ENCODE measurements around the gene AFP. TPM values are rescaled to one million over a fixed set of nuclear protein-coding genes. Genes with fewer than 3 reads are reported as not detected.
A peak's percentile ranks its signal among the peaks of the same experiment; 100 is the strongest.

AFP gene
- total RNA-seq, 1 experiment from 2014 or later = 4.9 TPM

DNA sequence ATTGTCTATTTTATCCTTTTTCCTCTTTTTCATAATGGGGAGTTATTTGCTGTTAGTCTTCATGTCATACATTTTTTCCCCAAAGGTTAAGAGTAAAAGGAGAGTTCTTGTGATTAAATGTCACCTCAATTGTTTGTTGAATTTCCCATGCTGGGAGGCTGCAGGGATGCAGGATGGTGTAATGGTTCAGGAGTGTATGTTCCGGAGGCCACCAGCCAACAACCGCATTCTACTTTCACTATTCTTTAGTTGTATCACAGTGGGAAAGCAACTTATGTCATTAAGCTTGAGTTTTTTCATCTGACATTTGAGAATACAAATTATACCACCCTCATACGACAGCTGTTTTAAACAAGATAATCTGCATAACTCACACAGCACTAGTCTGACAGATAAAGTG lies 15.4 kb downstream of the AFP start:
- peak; percentile 38 for DNase-seq
- Histone ChIP-seq H2BK5ac (ENCODE audit: insufficient read length, low read length) (no peak overlapping the region), H3K23ac (ENCODE audit: insufficient read length, low read depth, low read length) (no peak overlapping the region), H3K79me1 (ENCODE audit: insufficient read depth, low read depth, low read length, poor library complexity, severe bottlenecking) (no peaks in the 10 kb centered on the region), H4K91ac (ENCODE audit: insufficient read length, low read depth, low read length) (no peak overlapping the region), H3K4me1 (ENCODE audit: insufficient read depth, low read length) (peaks cover 15% of the 10 kb centered on the region; the same call in 1 of the 2 replicates), H2AFZ (ENCODE audit: low read length) (no peak overlapping the region), H2AK5ac (ENCODE audit: insufficient read length, low read length) (no peak overlapping the region), H3K4me2 (ENCODE audit: insufficient read depth, insufficient read length, low read length) (no peak overlapping the region), H3K27me3 (ENCODE audit: insufficient read depth, low read length) (no peaks in the 10 kb centered on the region), H3T11ph (ENCODE audit: low read length) (no peak overlapping the region), H3K14ac (ENCODE audit: insufficient read depth, low read length) (no peak overlapping the region), H3K79me2 (ENCODE audit: insufficient read depth, low read length) (no peaks in the 10 kb centered on the region), H3K18ac (ENCODE audit: insufficient read length, low read depth, low read length) (no peak overlapping the region), H2BK120ac (ENCODE audit: low read depth, low read length, poor library complexity, severe bottlenecking) (no peak overlapping the region), H4K20me1 (ENCODE audit: control insufficient read depth, insufficient read depth, insufficient read length) (no peaks in the 10 kb centered on the region), H3K9me3 (ENCODE audit: control insufficient read depth, low read depth, low read length) (no peaks in the 10 kb centered on the region), H4K5ac (ENCODE audit: insufficient read length, low read depth, low read length) (no peak overlapping the region), H3K23me2 (ENCODE audit: insufficient read length, low read depth, low read length, poor library complexity, severe bottlenecking) (peaks cover 3% of the 10 kb centered on the region), H2BK20ac (ENCODE audit: low read depth, low read length, poor library complexity, severe bottlenecking) (no peak overlapping the region), H3K9ac (ENCODE audit: extremely low read depth, insufficient read length, low read length) (no peak overlapping the region), H2BK15ac (ENCODE audit: low read depth, low read length) (no peak overlapping the region), H2BK12ac (ENCODE audit: insufficient read length, low read depth, low read length) (no peak overlapping the region), H3K56ac (ENCODE audit: insufficient read length, low read depth, low read length) (no peak overlapping the region), H3K4ac (ENCODE audit: low read depth, low read length) (no peak overlapping the region), H4K8ac (replicated peaks; ENCODE audit: insufficient read length, low read depth, low read length) (no peak overlapping the region), H3K27ac (ENCODE audit: insufficient read length, low read depth, low read length) (no peak overlapping the region)
- H3K4me3 Mint-ChIP-seq = peak overlapping the region in 1 of 2 experiments; percentile 20; a peak in 1 of 5 replicates
- H3K27me3 Mint-ChIP-seq (ENCODE audit: low read depth) = no peaks in the 10 kb centered on the region
- no peak for TF ChIP-seq CTCF (conservative IDR thresholded peaks at IDR 0.05)
- peaks cover 50 to 54% of the 10 kb centered on the region in 2 experiments for H3K4me1 Mint-ChIP-seq
- H3K27ac Mint-ChIP-seq = no peak overlapping the region; a peak in 1 of 7 replicates
- H3K9me3 Mint-ChIP-seq = no peaks in the 10 kb centered on the region; a peak in 1 of 5 replicates
- H3K36me3 Mint-ChIP-seq (ENCODE audit: insufficient read depth in 1 of 3, low read depth in 3 of 3) = peaks cover 3% of the 10 kb centered on the region in 3 experiments; a peak in 5 of 7 replicates
- no CpG with 5 or more reads among the region's 3 CpGs for WGBS (ENCODE audit: extremely low coverage, insufficient read length, low lambda C conversion rate)
